ENCODE measurements around the gene TMEM256. TPM values are rescaled to one million over a fixed set of nuclear protein-coding genes. Genes with fewer than 3 reads are reported as not detected.

TMEM256 gene
- total RNA-seq, 1 donor from 2014 or later, result 102 TPM

DNA sequence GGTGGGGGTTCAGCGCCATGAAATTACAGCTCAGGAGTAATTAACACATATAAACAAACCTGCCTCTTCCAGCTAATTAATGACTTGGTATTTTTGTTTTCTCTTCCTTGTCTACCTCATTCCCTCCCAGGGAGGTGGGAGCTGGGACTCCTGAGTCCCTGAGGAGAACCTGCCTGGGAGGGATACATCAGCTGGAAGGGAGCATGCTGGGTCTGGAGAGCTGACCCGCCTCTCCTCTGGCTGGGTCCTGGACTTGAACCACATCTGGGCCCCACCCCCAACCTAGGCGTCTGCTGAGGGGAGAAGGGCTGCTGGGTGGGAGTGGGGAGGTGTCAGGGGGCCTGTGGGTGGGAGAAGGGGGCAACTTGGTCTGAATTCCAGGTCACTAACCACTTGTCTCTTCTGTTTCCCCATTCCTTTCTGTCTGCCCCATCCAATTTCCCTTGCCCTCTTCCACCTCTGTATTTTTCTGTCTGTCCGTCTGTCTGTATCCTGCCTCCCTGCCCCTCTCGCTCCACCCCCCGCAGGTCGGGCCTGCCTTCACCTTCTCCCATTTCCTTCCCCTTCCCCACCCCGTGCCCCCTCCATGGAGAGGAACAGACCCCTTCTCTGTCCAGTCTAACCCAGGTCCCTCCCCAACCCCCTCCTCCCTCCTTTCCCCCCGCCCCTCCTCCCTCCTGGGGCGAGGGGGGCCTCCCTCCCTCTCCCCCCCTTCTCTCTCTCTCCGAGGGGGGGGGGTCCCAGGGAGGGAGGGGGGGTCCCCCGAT lies 3.8 kb upstream of the TMEM256 start, which contains the start of gene NLGN2:
Gene NLGN2, plus strand, starts transcription at position 361 of the 767 bp plus-strand sequence. CDS start 411 bp downstream, outside the sequence.
- Mint-ChIP-seq H3K36me3 (ENCODE audit: insufficient read depth) (peaks cover 14% of the 10 kb centered on the region), H3K27me3 (peaks cover 27% of the 10 kb centered on the region), H3K9me3 (ENCODE audit: low read depth) (no peaks in the 10 kb centered on the region), H3K4me3 (ENCODE audit: low read depth) (no peak within 1 kb of the TSS), H3K4me1 (ENCODE audit: low read depth) (peaks cover 10% of the 10 kb centered on the region), H3K27ac (no peak within 1 kb of the TSS)
- no peak for TF ChIP-seq CTCF (IDR thresholded peaks at IDR 0.05; ENCODE audit: unreplicated experiment)
- no peak for DNase-seq (ENCODE audit: low spot score, unreplicated experiment)

- Mint-ChIP-seq H3K36me3 (ENCODE audit: insufficient read depth) (peaks cover 13% of the 10 kb centered on the region), H3K4me3 (ENCODE audit: low read depth) (no peak overlapping the region), H3K27ac (no peak overlapping the region), H3K4me1 (ENCODE audit: low read depth) (peaks cover 10% of the 10 kb centered on the region), H3K9me3 (ENCODE audit: low read depth) (no peaks in the 10 kb centered on the region), H3K27me3 (peaks cover 27% of the 10 kb centered on the region)
- no peak for TF ChIP-seq CTCF (IDR thresholded peaks at IDR 0.05; ENCODE audit: unreplicated experiment)
- DNase-seq (ENCODE audit: low spot score, unreplicated experiment), result no peak
These were observed 3.2 kb upstream of the TMEM256 start for GRCh38 chr17:7407082-7407481.

DNA sequence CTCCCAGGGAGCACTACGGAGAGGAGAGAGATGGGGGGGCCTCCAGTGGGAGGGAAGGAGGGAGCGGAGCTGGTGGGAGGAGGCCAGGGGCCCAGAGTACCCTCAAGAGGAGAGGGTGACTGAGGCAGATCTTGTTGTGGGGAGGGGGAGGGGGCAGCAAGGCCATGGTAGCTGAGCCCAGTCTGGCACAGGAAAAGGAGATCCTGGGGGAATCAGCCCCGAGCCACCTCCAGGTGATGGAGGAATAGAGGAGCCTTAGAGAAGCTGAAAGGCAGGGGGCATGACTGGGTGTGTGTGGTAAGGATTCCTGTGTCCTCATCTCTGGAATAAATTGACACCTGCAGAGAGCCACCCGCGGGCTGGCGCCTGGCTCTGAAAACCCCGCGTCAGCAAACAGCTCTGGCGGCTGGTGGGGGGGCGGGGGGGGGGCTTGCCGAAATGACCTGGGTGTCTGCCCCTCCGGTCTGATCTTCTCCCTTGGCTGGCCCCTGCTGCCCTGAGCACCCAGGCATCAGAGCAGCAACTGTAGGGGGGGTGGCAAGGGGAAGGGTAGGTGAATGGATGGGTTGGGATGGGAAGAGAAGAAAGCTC lies 2.4 kb upstream of the TMEM256 start:
- no peak for TF ChIP-seq CTCF (IDR thresholded peaks at IDR 0.05; ENCODE audit: unreplicated experiment)
- Mint-ChIP-seq H3K27me3 (peaks cover 27% of the 10 kb centered on the region), H3K36me3 (ENCODE audit: insufficient read depth) (peaks cover 15% of the 10 kb centered on the region), H3K27ac (peak overlapping the region; percentile 35), H3K4me3 (ENCODE audit: low read depth) (peak overlapping the region; percentile 70), H3K9me3 (ENCODE audit: low read depth) (no peaks in the 10 kb centered on the region), H3K4me1 (ENCODE audit: low read depth) (peaks cover 12% of the 10 kb centered on the region)
- DNase-seq (ENCODE audit: low spot score, unreplicated experiment), result no peak

GRCh38 chr17:7405350-7406234 lies 1.7 kb upstream of the TMEM256 start:
- no peak for DNase-seq (ENCODE audit: low spot score, unreplicated experiment)
- no peak for TF ChIP-seq CTCF (IDR thresholded peaks at IDR 0.05; ENCODE audit: unreplicated experiment)
- H3K4me1 Mint-ChIP-seq (ENCODE audit: low read depth), result peaks cover 12% of the 10 kb centered on the region
- H3K9me3 Mint-ChIP-seq (ENCODE audit: low read depth), result no peaks in the 10 kb centered on the region
- H3K36me3 Mint-ChIP-seq (ENCODE audit: insufficient read depth), result peaks cover 15% of the 10 kb centered on the region
- H3K4me3 Mint-ChIP-seq (ENCODE audit: low read depth), result peak overlapping the region; percentile 72
- H3K27ac Mint-ChIP-seq, result peak overlapping the region; percentile 35
- H3K27me3 Mint-ChIP-seq, result peaks cover 27% of the 10 kb centered on the region
